ENCODE measurements around the gene RAB4A.
"Not testable (repeated sequence)": the region's sequence is repeated elsewhere in the genome, so short reads cannot be mapped to it uniquely, and the experiment has no call there.

RAB4A gene

GRCh38 chr1:229273507-229274232 is 2.8 kb downstream of the RAB4A start:
- DNase-seq, result no peak

DNA sequence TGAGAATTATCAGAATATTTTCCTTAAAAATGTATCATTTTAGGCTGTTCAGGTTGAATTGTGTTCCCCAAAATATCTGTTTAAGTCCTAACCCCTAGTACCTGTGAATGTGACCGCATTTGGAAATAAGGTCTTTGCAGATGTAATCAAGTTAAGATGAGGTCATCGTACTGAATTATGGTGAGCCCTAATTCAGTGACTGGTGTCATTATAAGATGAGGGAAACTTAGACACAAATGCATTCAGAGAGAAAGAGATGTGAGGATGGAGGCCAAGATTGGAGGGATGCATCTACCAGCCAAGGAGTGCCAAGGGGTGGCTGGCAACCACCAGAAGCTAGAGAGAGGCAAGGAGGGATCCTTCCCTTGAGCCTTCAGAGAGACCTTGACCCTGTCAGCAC is 4.1 kb downstream of the RAB4A start:
- DNase-seq, result no peak

GRCh38 chr1:229278120-229278741 is 7.3 kb downstream of the RAB4A start:
- DNase-seq, result peak; percentile 20

DNA sequence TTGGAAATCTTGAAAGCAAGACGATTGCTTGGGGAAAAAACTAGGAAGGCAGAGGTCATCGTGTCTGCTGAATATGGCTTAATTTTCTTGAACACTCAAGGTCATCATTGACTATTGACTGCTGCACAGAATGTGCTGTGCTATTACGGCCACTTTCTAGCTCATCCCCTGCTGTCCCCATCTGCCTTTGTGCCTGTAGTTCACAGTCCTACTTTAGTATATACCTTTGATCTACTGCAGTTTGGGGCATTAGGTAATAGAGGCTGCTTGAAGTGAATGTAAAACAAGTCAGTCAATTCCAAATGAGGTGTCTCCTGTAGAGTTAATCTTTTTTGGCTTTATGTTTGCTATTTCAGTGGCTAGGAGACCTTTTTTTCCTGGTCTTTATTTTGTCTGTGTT is 8.3 kb downstream of the RAB4A start:
- no peak for DNase-seq

- no peak for DNase-seq
Observed at GRCh38 chr1:229280037-229280828, 9.3 kb downstream of the RAB4A start.

GRCh38 chr1:229280921-229281320 is 10.0 kb downstream of the RAB4A start:
- DNase-seq, result no peak

DNA sequence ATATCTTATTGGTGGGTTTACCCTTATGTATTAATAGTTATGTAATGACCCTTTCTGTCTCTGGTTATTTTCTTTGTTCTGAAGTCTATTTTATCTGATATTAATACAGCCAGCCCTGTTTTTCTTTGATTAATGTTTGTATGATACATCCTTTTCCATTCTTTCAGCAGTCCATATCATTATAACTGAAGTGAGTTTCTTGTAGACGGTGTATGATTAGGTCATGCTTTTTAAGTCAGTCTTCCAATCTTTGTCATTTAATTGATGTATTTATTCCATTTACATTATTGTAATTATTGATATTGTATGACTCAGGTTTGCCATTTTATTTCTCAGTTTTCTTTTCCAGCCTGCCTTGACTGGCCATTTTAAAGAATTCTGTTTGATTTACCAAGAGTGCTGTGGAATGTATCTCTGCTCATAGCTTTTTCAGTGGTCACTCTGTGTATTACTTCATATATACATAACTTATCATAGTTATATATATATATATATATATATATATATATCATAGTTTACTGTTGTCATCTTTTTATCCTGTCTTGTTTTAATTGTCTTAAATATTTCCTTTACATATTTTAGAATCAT is 10.5 kb downstream of the RAB4A start:
- DNase-seq, result no peak

GRCh38 chr1:229282295-229282823 is 11.4 kb downstream of the RAB4A start:
- no peak for DNase-seq

DNA sequence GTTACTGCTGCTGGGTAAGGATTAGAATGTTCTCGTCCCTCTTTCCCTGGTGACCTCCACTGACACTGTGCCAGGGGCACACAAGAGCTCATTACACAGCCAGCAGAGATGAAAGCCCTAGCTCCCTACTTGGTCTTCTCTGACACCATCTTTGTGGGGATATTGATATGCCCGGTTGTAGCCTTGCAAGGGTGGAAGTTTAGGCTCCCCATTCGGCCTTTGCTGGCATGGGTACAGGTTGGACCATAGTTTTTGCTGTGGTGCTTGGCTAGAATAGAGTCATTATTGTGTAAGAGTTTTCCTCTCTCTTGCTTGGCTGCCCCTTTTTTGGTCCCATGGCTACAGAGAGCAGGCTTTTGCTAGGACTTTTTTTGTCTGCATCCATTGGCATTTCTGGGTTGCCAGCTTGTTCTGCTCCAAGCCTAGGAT is 12.3 kb downstream of the RAB4A start:
- no peak for DNase-seq

- DNase-seq, result no peak
Observed at GRCh38 chr1:229284887-229285286, 14.0 kb downstream of the RAB4A start.

- DNase-seq, result no peak
Observed at GRCh38 chr1:229285440-229285839, 14.5 kb downstream of the RAB4A start.

GRCh38 chr1:229286099-229286766 is 15.3 kb downstream of the RAB4A start:
- DNase-seq, result no peak

DNA sequence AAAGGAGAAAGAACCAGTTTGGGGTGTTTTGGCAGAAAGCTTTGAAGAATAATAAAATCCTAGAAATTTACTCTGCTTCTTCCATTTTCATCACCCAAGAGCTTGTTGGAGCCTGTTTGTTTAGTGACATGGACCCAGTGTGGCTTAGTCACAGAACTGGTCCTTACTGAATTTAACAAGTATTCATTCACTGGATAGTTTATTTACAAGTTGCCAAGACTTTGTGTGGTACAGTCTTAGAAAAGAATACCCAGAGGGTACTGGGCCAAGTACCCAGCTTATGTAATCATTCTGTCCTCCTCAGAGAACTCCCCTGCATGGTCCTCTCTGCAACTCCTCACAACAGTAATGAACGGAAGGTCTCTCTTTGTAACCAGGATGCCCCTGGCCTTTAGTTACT is 16.4 kb downstream of the RAB4A start:
- DNase-seq, result no peak

DNA sequence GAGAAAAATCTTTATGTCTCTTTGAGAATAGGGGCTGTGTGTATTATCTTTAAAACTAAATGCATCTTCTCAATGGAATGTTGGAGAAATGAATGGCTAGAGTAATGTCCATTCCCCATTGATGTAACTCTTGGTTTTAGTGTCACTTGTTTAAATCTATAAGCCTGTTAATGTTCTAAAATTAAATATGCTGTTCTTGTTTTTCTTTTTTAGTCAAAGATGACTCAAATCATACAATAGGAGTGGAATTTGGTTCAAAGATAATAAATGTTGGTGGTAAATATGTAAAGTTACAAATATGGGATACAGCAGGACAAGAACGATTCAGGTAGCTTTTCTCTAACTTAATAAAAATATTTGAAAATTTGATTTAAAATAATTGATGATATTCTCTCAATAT is 17.6 kb downstream of the RAB4A start:
- DNase-seq, result no peak

DNA sequence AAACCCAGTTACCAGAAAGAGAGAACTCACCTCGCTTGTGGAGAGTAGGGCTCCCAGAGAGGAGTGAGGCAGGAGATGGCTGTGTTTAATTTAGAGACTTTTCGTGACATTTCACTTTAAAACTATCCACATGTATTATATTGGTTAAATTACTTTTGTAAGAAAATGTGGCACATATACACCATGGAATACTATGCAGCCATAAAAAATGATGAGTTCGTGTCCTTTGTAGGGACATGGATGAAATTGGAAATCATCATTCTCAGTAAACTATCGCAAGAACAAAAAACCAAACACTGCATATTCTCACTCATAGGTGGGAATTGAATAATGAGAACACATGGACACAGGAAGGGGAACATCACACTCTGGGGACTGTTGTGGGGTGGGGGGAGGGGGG is 20.8 kb downstream of the RAB4A start:
- not testable (repeated sequence) for DNase-seq

DNA sequence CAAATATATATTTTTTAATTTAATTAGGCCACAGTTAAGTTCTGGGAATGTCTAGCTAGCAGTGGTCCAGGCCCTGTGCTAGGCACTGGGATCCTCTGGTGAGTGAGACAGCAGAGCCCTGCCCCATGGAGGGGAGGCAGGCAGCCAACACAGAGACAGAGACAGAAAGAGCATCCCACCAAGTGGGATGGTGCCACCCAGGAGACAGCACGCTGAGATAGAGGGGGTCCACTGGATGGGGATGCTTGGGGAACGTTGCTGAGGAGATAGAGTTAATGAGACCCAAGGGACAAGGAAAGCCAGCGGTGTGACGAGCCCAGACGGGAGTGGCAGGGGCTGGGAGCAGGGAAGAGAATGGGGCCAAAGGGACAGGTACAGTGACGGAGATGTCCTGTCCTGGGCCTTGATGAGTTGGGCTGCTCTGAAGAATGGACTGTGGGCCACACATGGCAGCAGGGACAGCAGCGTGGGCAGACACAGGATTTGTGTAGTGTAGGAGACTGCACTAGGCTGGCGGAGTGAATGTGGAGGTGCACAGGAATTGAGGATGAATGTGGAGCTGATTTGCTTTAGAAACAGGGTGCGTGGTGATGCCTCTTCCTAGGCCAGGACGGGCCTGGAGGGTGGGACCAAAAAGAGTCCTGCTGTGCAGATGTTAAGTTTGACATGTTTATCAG is 22.8 kb downstream of the RAB4A start:
- DNase-seq, result no peak

DNA sequence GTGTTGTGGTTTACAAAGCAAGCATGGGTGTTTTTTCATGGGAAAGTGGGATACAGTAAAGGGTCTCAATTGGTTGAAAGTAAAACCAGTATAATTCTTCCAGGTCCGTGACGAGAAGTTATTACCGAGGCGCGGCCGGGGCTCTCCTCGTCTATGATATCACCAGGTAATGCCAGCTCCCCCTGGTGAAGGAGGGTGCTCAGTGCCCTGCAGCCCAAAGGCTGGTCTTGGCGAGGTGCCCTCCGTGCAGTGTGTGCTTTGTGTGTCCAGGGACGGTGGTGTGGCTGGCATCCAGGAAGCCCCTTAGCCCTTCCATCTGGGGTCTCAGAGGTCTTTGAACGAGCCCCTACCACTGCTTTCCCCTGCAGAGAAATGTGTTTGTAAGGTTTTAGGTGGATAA is 24.8 kb downstream of the RAB4A start:
- DNase-seq, result no peak

GRCh38 chr1:229296541-229296941 is 25.6 kb downstream of the RAB4A start:
- DNase-seq, result no peak

DNA sequence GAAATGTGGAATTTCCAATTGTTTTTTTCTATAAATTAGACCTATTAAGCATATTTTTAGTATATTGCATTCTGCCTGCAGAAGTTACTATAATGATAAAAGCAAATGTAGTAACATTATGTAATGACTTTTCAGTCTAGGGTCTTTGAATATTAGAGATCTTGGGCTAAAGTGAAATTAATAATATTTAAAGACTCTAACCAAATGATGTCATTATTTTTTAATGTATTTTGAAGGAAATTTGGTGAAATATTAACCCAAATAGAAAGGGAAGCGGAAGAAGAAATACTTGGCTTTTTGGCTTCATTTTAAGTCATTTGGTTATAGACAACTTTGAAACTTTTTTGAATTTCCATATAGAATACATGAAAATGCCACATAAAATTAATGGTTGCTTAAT is 26.8 kb downstream of the RAB4A start:
- DNase-seq, result no peak

GRCh38 chr1:229298420-229298819 is 27.5 kb downstream of the RAB4A start:
- DNase-seq, result no peak

DNA sequence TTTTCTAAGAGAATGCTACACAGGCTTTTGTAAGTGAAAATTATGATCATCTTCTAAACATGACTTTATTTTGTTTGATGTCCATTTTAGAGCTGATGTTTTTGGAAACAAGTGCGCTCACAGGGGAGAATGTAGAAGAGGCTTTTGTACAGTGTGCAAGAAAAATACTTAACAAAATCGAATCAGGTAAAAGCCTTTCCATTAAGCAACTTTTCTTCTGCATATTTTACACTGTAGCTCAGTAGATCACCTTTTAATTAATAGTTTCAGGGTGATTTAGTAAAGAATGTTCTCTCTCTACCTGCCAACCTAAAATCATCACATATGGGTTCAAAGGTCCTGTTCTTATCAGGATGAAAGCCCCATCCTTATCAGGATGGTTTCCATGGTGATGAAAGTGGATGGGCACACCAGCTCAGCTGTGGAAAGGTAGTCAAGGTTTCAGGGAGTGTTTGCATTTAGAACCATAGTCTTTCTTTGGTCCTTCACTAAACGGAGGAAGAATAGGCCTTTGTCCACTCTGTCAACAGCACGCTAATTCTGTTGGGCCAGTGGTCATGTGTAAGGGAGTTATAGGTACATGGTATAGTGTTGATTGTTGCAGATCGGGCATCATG is 28.1 kb downstream of the RAB4A start:
- DNase-seq, result no peak
